NCI-H2029 treated with DMSO at 0.1 percent for 48 hours (cell line): ENCODE measurements around the gene N4BP2L2.
"Not testable (repeated sequence)": the region's sequence is repeated elsewhere in the genome, so short reads cannot be mapped to it uniquely, and the experiment has no call there.

Experiments used
- DNase-seq: peaks from one replicate; lab custom pipeline; 2025; lab: John Stamatoyannopoulos, UW

Gene N4BP2L2

DNA sequence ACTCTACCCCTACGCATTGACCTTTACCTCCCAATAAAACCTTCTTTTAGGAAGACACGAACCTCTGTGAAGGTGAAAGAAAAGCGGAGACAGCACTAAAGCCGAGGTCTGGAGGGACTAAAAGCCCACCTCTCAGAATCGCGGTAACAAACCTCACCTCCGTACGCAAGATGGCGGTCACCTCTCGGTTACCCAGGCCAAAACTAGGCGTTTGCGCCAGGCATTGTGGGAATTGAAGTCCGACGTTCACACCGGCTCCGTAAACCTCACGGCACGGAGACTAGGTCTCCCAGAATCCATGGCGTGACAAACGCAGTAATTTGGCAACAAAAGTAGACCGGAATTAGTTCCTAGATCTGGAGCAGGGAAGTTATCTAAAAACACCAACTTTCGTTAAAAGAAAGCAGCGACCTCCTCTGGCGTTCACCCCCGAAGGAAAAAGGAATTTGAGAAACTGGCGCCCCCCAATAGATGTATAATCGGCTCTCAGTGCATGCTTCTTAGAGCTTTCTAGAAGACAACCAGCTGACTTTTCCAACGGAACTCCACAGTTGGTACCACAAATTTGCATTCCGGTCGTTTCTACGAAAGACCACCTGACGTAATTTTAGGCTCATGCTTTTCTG is at the start of gene N4BP2L2:
Gene N4BP2L2 (minus strand): TSS at position 175 of the 626 bp plus-strand sequence. CDS start 1,768 bp downstream, outside the sequence.
- DNase-seq: peak; percentile 76

DNA sequence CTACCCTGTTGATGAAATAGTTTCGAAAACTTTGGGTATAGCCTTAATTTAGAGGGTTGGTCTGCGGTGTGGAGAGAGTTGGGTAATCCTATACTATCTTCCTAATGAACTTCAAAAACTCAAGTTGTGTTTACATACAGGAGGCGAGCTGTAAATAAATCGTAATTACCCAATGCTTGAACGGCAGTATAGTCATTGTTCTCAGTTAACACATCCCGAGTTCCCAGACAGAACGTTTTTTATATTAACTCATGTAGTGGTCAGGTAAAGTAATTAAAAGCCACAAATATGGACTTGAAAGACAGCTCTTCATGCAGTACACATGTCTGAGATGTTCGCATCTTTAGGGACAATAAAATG is 49.2 kb upstream of the N4BP2L2 start:
- DNase-seq: no peak

GRCh38 chr13:32587011-32587810 is 48.6 kb upstream of the N4BP2L2 start:
- no peak for DNase-seq

DNA sequence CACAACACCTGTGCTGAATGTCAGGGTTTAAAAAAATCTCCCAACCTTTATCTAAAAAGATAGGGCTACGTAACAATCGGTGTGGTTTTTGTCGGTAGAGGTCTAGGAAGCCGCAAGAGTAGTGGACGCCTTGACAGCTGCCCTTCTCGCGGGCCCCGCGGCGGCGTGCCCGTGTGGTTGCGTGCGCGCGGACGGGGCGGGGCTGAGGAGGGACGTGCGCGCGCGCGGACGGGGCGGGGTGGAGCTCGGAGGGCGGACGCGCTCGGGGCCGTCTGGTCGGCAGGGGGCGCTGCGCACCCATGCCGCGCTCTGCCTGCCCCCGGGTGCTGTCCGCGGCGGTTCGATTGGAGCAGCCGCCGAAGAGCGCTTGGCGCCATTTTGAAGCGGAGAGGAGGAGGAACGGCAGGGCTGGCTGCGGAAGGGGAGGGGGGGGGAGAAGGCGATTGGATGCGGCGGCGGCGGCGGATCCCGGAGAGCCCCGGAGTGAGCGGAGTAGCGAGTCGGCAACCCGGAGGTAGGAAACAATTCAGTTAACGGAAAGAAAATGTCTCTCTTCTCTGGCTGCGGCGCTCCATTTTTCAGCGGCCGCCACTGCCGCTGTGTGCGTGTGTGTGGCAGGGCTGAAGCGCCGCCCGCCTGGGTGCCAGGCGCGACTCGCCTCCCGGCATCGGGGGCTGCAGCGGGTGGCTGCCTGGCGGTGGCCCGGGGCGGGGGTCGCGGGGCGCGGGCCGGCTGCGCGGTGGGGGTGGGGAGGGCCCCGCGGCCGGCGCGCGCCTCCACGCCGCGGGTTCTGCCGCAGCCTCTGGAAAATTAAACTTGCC is 47.7 kb upstream of the N4BP2L2 start, which contains the start of gene PDS5B:
Gene PDS5B (plus strand): TSS at position 373 of the 821 bp plus-strand sequence. CDS start 62,321 bp downstream, outside the sequence.
- DNase-seq: peak; percentile 30

GRCh38 chr13:32585550-32586079 is 47.0 kb upstream of the N4BP2L2 start:
- DNase-seq: no peak

- DNase-seq: no peak
Measured at GRCh38 chr13:32582991-32583390, 44.4 kb upstream of the N4BP2L2 start.

- no peak for DNase-seq
Measured at GRCh38 chr13:32582281-32582680, 43.7 kb upstream of the N4BP2L2 start.

DNA sequence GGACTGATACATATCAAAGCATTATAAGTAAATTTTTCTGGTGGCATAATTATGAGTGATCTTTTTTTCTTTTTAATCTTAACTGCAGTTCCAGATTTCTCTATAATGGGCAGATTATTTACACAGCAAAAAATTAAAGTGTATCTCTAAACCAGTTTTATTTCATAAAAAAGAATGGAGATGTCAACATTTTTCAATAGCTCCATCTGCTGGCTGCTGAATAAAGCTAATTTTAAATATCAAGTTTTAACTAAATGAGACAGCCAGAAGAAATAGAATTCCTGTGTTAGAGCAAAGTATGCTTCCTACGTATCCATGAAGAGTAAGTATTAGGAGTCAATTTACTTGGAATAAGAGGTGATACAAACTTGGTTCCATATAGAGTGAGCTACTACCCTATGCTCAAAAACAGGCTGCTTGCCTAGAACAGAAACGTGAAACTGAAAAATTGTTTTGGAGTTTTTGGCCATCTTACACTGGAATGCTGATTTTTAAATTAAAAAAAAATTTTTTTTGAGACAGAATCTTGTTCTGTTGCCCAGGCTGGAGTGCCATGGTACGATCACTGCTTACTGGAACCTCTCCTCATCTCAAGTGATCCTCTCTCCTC is 42.7 kb upstream of the N4BP2L2 start:
- no peak for DNase-seq

- DNase-seq: no peak
Measured at GRCh38 chr13:32577032-32577431, 38.4 kb upstream of the N4BP2L2 start.

DNA sequence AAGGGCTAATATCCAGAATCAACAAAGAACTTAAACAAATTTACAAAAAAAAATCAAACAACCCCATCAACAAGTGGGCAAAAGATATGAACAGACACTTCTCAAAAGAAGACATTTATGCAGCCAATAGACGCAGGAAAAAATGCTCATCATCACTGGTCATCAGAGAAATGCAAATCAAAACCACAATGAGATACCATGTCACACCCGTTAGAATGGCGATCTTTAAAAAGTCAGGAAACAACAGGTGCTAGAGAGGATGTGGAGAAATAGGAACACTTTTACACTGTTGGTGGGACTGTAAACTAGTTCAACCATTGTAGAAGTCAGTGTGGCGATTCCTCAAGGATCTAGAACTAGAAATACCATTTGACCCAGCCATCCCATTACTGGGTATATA is 37.1 kb upstream of the N4BP2L2 start:
- not testable (repeated sequence) for DNase-seq

GRCh38 chr13:32560842-32561241 is 22.2 kb upstream of the N4BP2L2 start:
- DNase-seq: not testable (repeated sequence)

DNA sequence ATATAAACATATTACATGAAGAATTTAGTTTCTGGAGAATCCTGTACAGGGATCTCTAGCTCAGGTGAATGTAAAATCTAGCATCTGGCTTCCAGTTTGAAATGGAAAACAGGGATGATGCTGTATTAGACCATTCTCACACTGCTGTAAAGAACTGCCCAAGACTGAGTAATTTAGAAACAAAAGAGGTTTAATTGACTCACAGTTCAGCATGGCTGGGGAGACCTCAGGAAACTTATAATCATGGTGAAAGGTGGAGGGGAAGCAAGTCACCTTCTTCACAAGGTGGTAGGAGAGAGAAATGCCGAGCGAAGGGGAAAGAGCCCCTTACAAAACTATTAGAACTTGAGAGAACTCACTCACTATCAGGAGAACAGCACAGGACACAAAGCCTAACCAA is 17.0 kb upstream of the N4BP2L2 start:
- DNase-seq: no peak

DNA sequence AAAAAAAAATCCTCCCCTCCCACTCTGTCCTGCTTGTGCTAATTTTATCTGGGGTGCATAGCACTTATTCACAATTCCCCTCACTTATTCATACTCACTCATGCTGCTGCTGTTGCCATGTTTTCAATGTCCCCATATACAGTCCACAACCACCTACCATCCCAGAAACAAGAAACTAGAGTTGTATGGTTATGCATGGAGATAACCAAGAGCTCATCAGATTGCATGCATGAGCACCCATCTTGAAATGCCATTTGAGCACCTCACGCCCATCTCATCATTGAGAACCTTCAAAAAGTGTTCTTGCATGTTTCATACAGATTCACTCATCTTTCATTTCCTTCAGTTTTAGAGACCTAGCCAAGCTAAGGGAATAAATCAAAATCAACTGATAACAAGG is 15.1 kb upstream of the N4BP2L2 start:
- no peak for DNase-seq

- no peak for DNase-seq
Measured at GRCh38 chr13:32549788-32550187, 11.2 kb upstream of the N4BP2L2 start.

GRCh38 chr13:32548837-32549236 is 10.2 kb upstream of the N4BP2L2 start:
- DNase-seq: no peak

- DNase-seq: no peak
Measured at GRCh38 chr13:32545083-32545482, 6.5 kb upstream of the N4BP2L2 start.

GRCh38 chr13:32542221-32542620 is 3.6 kb upstream of the N4BP2L2 start:
- no peak for DNase-seq

GRCh38 chr13:32538143-32538620 is 413 bp downstream of the N4BP2L2 start:
- no peak for DNase-seq

DNA sequence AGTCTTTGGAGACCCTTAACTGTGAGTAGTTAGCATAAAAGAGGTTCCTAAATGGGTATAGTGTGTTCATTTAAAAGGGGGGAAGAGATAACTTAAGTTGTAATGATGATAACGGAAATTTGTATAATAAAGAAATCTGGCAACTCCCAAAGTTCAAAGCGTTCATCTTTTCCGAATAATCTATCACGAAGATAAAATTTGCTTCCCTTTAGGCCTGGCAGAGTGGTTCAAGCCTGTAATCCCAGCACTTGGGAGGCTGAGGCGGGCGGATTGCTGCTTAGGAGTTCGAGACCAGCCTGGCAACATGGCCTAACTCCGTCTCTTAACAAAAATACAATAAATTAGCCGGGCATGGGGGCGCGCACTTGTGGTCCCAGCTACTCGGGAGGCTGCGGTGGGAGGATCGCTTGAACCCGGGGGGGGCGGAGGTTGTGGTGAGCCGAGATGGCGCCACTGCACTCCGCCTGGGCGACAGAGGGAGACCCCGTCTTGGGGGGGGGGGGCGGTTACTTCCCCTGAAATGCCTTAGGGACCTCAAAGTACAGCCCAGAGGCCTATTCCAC is 934 bp downstream of the N4BP2L2 start:
- DNase-seq: no peak

DNA sequence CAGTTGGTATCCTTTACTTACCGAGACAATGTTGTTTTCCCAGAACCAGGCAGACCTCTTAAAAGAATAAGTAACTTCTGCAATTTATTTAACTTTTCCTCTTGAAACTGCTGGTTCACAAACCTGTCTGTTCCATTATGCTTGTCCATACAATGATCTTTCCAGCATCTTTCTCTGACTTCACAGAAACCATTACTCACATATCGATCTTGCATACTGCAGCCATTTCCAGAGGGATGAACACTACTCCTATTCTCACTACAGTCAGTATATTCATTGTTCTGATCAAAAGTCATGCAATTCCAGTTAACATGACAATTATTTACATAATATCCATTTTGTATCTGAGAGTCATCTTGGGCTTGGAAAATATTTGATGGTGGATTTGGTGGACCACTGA is 2.8 kb downstream of the N4BP2L2 start:
- no peak for DNase-seq

DNA sequence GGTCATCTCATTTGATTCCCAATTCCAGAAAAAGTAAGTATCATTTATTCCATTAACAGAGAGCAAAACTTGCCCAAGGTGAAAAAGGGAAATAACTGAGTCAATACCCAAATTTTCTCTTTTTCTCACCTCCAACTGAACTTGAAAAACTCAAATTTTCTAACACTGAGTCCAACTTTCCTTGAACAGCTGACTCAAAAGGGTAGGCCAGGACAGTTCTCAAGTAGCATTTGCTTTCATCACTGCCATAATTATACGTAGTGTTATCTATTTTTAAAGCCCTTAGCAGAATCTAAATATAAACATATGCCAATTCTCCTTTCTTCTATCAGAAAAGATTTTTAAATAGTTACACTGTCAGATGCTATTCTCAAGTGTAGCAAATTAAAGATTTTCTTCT is 3.5 kb downstream of the N4BP2L2 start:
- DNase-seq: no peak
